Mucosa of gallbladder (tissue), 1 donor: Measurements from ENCODE around the gene BTG1. TPM values are rescaled to one million over a fixed set of nuclear protein-coding genes. Genes with fewer than 3 reads are reported as not detected.
A peak's percentile ranks its signal among the peaks of the same experiment; 100 is the strongest.

ENCODE experiments used
- DNase-seq: peaks from one replicate; pipeline ENCODE4 v3.0.0-alpha.2; 2020; ENCODE audit warnings: low spot score
- total RNA-seq: library from RNA; stranded (reverse); gene quantifications from one replicate; pipeline ENCODE4 v1.2.1, GENCODE V29; 2021
- donor health status: DM: no; HTN: no; CAD: no.

The BTG1 gene
- 235 TPM for total RNA-seq

GRCh38 chr12:92145731-92146496 is at the start of gene BTG1:
Gene BTG1, minus strand, starts transcription at chr12:92145846. Its CDS starts 311 bp downstream, at chr12:92145535.
- DNase-seq = peak; percentile 100

GRCh38 chr12:92194561-92194960 is 48.9 kb upstream of the BTG1 start:
- DNase-seq = no peak

- DNase-seq = no peak
These were observed 48.2 kb upstream of the BTG1 start for GRCh38 chr12:92193846-92194245.

- no peak for DNase-seq
These were observed 47.4 kb upstream of the BTG1 start for GRCh38 chr12:92193063-92193462.

GRCh38 chr12:92192360-92192759 is 46.7 kb upstream of the BTG1 start:
- no peak for DNase-seq

GRCh38 chr12:92191061-92191460 is 45.4 kb upstream of the BTG1 start:
- DNase-seq = no peak

GRCh38 chr12:92188517-92189188 is 43.0 kb upstream of the BTG1 start:
- no peak for DNase-seq

- no peak for DNase-seq
These were observed 40.4 kb upstream of the BTG1 start for GRCh38 chr12:92186038-92186470.

GRCh38 chr12:92185052-92185451 is 39.4 kb upstream of the BTG1 start:
- DNase-seq = no peak

- no peak for DNase-seq
These were observed 37.9 kb upstream of the BTG1 start for GRCh38 chr12:92183575-92183974.

- no peak for DNase-seq
These were observed 32.7 kb upstream of the BTG1 start for GRCh38 chr12:92178340-92178739.

GRCh38 chr12:92176646-92177045 is 31.0 kb upstream of the BTG1 start:
- no peak for DNase-seq

- DNase-seq = no peak
These were observed 30.3 kb upstream of the BTG1 start for GRCh38 chr12:92175961-92176360.

- no peak for DNase-seq
These were observed 24.4 kb upstream of the BTG1 start for GRCh38 chr12:92170050-92170449.

GRCh38 chr12:92167075-92167474 is 21.4 kb upstream of the BTG1 start:
- no peak for DNase-seq

GRCh38 chr12:92164712-92165111 is 19.1 kb upstream of the BTG1 start:
- no peak for DNase-seq

- DNase-seq = no peak
These were observed 16.4 kb upstream of the BTG1 start for GRCh38 chr12:92162079-92162478.

- DNase-seq = no peak
These were observed 13.3 kb upstream of the BTG1 start for GRCh38 chr12:92158796-92159439.

- DNase-seq = no peak
These were observed 11.2 kb upstream of the BTG1 start for GRCh38 chr12:92156704-92157395.

GRCh38 chr12:92156139-92156538 is 10.5 kb upstream of the BTG1 start:
- no peak for DNase-seq

- no peak for DNase-seq
These were observed 10.1 kb upstream of the BTG1 start for GRCh38 chr12:92155733-92156132.

- no peak for DNase-seq
These were observed 6.3 kb upstream of the BTG1 start for GRCh38 chr12:92151916-92152315.
